Esophagus squamous epithelium (tissue), 4 donors: Measurements from ENCODE around the gene DST.

Experiments used
- CTCF ChIP-seq, 6 experiments: fragments of 450-650 bp in 4 of 6; fragments of 200-600 bp in 2 of 6; sonication (generic) in 2 of 6; IDR thresholded peaks; one replicate each; pipeline ENCODE4 v1.5.1; 2016 to 2019; ENCODE audit warnings: antibody characterized with exemption in 6 of 6, mild to moderate bottlenecking in 4 of 6, moderate library complexity in 4 of 6
- POLR2A ChIP-seq, 4 donors: fragments of 450-650 bp; IDR thresholded peaks; one replicate each; pipeline ENCODE4 v1.6.1; 2017; ENCODE audit warnings: antibody characterized with exemption in 4 of 4, mild to moderate bottlenecking in 4 of 4, moderate library complexity in 3 of 4

- no peak for TF ChIP-seq CTCF (IDR thresholded peaks at IDR 0.05)
- no peak for TF ChIP-seq POLR2A (IDR thresholded peaks at IDR 0.05)
Observed at GRCh38 chr6:56579155-56579851, 63.4 kb downstream of the DST start.
